Kidney (tissue), 14 donors: ENCODE results near the gene LENG9. TPM values are rescaled to one million over a fixed set of nuclear protein-coding genes. Genes with fewer than 3 reads are reported as not detected.
"Not testable (repeated sequence)": the region's sequence is repeated elsewhere in the genome, so short reads cannot be mapped to it uniquely, and the experiment has no call there.

Experiments used
- DNase-seq, 5 donors: peaks; one replicate each; pipeline ENCODE4 v3.0.0-alpha.2; 2013 to 2020
- FAIRE-seq: peaks from 2 replicates; lab custom pipeline; 2012; peaks lifted over from hg19 to GRCh38; lab: Jason Lieb, UNC
- H3K27ac ChIP-seq, 2 donors: one replicate each; pipeline ENCODE4 v1.7.0; 2013; ENCODE audit warnings: low read depth in 2 of 2, low read length in 2 of 2, inconsistent platforms in 1 of 2
- H3K27me3 ChIP-seq: one replicate; pipeline ENCODE4 v1.7.1; 2013; ENCODE audit warnings: low read length, inconsistent platforms; ENCODE audit not compliant: control insufficient read depth, insufficient read depth
- H3K36me3 ChIP-seq, 3 donors: one replicate each; pipeline versions ENCODE4 v1.7.0 to v1.7.1; 2013; ENCODE audit warnings: low read length in 3 of 3, control low read depth in 1 of 3, inconsistent platforms in 1 of 3; ENCODE audit not compliant: insufficient read depth in 3 of 3, control insufficient read depth in 2 of 3
- H3K4me1 ChIP-seq, 3 donors: one replicate each; pipeline versions ENCODE4 v1.7.0 to v1.7.1; 2013; ENCODE audit warnings: low read length in 3 of 3, inconsistent platforms in 1 of 3, low read depth in 1 of 3; ENCODE audit not compliant: control insufficient read depth in 2 of 3, insufficient read depth in 2 of 3
- H3K4me3 ChIP-seq, 3 donors: one replicate each; pipeline versions ENCODE4 v1.7.0 to v1.8.1; 2013; ENCODE audit warnings: low read length in 3 of 3, control low read depth in 1 of 3, inconsistent platforms in 1 of 3
- H3K9ac ChIP-seq, 3 donors: one replicate each; pipeline versions ENCODE4 v1.7.0 to v1.7.1; 2013; ENCODE audit warnings: low read length in 3 of 3, control low read depth in 1 of 3, inconsistent platforms in 1 of 3
- H3K9me3 ChIP-seq, 3 donors: one replicate each; pipeline versions ENCODE4 v1.7.0 to v1.7.1; 2013; ENCODE audit warnings: low read length in 3 of 3, control low read depth in 1 of 3, inconsistent platforms in 1 of 3; ENCODE audit not compliant: control insufficient read depth in 2 of 3, insufficient read depth in 1 of 3
- intact Hi-C: fragments of 100-400 bp; cut with DNase I; formaldehyde crosslinking; loops from one replicate; pipeline ENCODE4 v1.11.1; 2022
- polyA plus RNA-seq: library from polyadenylated mRNA; stranded (reverse); fragments of 350-450 nt; fragmentation: Illumina TruSeq; extraction: RNeasy Lipid Tissue Mini Kit (QIAGEN cat#74804); gene quantifications from one replicate; pipeline ENCODE4 v1.2.3, GENCODE V29; 2014; ENCODE audit warnings: low read depth, low replicate concordance; ENCODE audit not compliant: insufficient read depth
- total RNA-seq: library from RNA; stranded (reverse); fragmentation: NEBNext Ultra II Directional; extraction: Animal tissue kit (Norgen Biotek cat#: 25700); gene quantifications from one replicate; pipeline ENCODE4 v1.2.1, GENCODE V29; 2021
- TF ChIP-seq, protein P1 (sequence below): IDR thresholded peaks from 3 replicates; pipeline ENCODE4 v1.5.1; 2012; ENCODE audit warnings: mild to moderate bottlenecking, moderate library complexity, borderline replicate concordance; ENCODE audit not compliant: insufficient read depth; ENCODE audit errors: extremely low read depth
- donor health status: control.
- donor health status: control.
- donor health status: control.
- donor health status: control.
- donor health status: control.
- donor health status: DM: yes; HTN: yes; CAD: no.
- donor health status: Normal renal cell carcinoma (clear cell type).

The LENG9 gene
- total and polyA plus RNA-seq, 2 donors from 2014 or later, result 2.0 to 6.8 TPM

DNA sequence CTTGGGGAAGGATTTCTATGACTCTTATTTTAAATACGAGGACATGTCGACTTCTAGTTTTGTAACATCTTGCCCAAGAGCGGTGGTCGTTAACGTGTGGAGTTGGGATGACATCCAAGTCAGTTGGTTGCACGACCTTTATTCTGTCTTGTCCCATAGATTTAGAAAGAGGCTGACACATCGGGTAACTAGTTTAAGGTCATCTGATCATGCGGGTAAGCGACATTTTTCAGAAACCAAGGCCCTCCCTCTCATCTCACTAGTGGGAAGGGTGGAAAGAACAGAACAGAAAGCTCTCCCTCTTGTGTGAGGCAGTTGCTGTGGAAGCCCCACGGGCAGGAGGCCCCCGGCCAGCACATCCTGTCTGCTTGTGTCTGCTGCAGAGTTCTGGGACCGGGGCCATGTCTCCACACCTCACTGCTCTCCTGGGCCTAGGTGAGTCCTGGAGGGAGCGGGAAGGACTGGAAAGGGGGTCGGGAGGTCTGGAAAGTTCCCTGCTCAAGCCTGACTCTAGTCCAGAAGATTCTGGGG, 39.0 kb upstream of the LENG9 start, which contains the start of gene LAIR2:
Gene LAIR2, plus strand, starts transcription at position 314 of the 531 bp plus-strand sequence. Its CDS starts 88 bp downstream, at position 402.
- DNase-seq, result no peak
- Histone ChIP-seq H3K27me3 (no peaks in the 10 kb centered on the region), H3K9ac (no peak within 1 kb of the TSS), H3K4me1 (no peaks in the 10 kb centered on the region), H3K4me3 (no peak within 1 kb of the TSS), H3K27ac (no peak within 1 kb of the TSS), H3K36me3 (no peaks in the 10 kb centered on the region), H3K9me3 (no peaks in the 10 kb centered on the region)
- TF ChIP-seq, protein P1, sequence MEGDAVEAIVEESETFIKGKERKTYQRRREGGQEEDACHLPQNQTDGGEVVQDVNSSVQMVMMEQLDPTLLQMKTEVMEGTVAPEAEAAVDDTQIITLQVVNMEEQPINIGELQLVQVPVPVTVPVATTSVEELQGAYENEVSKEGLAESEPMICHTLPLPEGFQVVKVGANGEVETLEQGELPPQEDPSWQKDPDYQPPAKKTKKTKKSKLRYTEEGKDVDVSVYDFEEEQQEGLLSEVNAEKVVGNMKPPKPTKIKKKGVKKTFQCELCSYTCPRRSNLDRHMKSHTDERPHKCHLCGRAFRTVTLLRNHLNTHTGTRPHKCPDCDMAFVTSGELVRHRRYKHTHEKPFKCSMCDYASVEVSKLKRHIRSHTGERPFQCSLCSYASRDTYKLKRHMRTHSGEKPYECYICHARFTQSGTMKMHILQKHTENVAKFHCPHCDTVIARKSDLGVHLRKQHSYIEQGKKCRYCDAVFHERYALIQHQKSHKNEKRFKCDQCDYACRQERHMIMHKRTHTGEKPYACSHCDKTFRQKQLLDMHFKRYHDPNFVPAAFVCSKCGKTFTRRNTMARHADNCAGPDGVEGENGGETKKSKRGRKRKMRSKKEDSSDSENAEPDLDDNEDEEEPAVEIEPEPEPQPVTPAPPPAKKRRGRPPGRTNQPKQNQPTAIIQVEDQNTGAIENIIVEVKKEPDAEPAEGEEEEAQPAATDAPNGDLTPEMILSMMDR, result no peak
- intact Hi-C loops, result no loop called here
- no peak for FAIRE-seq

DNA sequence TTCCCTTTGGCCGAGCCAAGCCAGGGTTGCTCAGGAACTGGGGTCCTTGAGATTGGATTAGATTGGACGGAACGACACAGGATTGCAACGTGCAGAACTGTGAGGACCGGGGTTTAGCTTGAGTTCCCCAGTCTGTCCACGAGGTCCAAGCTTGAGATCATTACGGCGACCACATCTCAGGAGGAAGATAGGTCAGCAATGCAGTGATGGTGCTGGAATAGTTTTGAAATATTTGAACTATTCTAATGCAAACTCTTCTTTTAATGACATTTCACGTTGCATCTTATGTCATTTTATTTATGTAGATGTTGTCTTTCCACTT, 34.8 kb upstream of the LENG9 start:
- intact Hi-C loops, H3K9me3 ChIP-seq, H3K27ac ChIP-seq, H3K36me3 ChIP-seq, H3K4me1 ChIP-seq, DNase-seq, FAIRE-seq, H3K9ac ChIP-seq, H3K4me3 ChIP-seq, H3K27me3 ChIP-seq: not testable (repeated sequence)

DNA sequence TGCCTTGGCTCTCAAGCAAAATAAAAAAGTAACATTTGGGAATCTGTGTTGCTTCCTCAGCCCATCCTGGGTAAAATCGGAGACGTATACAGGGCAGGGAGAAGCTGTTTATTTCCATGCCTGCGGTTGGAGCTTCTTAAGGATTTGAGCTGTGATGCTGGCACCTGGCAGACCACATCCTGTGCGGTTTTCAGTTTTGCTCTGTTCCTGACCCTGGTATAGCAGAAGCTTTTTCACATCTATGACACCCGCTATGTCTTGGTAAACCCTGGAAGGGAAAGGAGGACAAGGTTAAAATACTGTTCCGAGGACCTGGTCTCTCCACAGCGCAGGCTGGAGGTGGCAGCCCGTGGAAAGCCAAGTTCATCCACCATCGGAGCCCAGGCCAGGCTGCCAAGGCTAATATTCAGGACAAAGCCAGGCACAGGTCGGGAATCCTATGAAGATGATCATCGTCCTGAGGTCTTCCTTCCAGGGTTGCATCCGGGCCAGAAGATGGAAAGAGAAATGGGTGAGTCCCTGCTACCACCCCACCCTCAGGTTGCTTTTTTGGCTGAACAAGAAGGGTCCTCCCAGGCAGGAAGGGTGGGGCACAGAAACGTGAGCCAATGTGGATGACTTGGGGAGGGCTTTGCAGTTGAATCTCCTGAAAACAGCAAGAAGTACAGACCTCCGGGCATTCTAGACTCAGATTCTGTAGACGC, 34.3 kb upstream of the LENG9 start:
- intact Hi-C loops, DNase-seq, H3K9me3 ChIP-seq, H3K4me3 ChIP-seq, H3K9ac ChIP-seq, H3K36me3 ChIP-seq, FAIRE-seq, H3K27me3 ChIP-seq, H3K4me1 ChIP-seq, H3K27ac ChIP-seq: not testable (repeated sequence)

DNA sequence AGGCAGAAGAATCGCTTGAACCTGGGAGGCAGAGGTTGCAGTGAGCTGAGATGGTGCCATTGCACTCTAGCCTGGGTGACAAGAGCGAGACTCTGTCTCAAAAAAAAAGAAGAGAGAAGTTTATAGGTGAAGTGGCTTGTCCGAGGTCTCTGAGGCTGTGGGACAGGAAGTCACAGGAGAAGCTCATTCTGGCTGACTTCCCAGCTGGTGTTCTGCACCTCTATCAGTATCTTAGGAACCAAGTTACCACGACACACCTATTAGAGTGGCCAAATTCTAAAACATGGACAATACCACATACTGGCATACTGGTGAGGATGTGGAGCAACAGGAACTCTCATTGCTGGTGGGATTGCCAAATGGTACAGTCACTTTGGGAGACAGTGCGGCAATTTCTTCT, 31.7 kb upstream of the LENG9 start:
- H3K9me3 ChIP-seq, intact Hi-C loops, FAIRE-seq, DNase-seq, H3K4me1 ChIP-seq, H3K4me3 ChIP-seq, H3K36me3 ChIP-seq, H3K27me3 ChIP-seq, H3K27ac ChIP-seq, H3K9ac ChIP-seq: not testable (repeated sequence)

DNA sequence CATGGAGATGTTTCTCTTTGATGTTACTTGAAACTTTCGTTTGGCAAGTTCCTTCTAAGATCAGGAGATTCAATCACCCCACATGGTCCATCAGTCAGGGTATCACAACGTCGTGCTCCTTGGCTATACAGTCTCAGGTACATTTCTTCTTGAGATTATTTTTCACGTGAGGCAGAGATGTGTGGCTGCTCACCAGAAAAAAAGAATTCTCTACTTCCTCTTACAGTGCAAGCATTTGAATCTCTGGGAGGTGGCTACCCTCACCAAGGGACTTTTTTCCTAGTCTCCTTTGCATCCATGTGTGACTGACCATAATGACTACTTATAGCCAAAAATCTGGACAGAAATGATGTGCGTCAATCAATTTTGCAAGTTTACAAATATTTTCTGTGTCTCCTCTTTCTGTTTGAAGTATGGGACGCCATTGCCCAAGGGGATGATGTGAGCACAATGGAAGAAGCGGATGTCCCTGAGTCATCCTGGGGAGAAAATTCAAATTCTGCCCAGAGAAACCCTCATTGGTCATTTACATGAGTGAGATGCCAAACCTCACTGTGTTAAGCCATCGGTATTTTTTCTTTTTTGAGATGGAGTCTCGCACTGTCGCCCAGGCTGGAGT, 30.5 kb upstream of the LENG9 start:
- H3K4me1 ChIP-seq, result no peaks in the 10 kb centered on the region
- DNase-seq (no peak), FAIRE-seq (no peak)
- no peak overlapping the region for H3K9ac ChIP-seq
- H3K36me3 ChIP-seq, result no peaks in the 10 kb centered on the region
- intact Hi-C loops, result no loop called here
- H3K27ac ChIP-seq, result no peak overlapping the region
- TF ChIP-seq, protein P1, result no peak
- H3K4me3 ChIP-seq, result no peak overlapping the region
- H3K9me3 ChIP-seq, result no peaks in the 10 kb centered on the region
- H3K27me3 ChIP-seq, result no peaks in the 10 kb centered on the region

DNA sequence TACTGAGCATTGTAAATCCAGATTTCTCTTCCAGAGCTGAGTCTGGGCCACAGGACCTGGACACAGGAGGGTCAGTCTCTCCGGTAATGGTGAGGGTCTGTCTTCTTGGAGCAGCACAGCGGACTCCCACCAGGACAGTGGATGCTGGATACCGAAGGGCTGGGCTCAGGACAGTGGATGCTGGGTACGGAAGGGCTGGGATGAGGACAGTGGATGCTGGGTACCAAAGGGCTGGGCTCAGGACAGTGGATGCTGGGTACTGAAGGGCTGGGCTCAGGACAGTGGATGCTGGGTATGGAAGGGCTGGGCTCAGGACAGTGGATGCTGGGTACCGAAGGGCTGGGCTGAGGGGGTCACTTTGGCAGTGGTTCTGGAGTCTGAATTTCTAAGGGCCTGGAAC, 29.5 kb upstream of the LENG9 start:
- DNase-seq, H3K9me3 ChIP-seq, H3K4me3 ChIP-seq, intact Hi-C loops, H3K36me3 ChIP-seq, FAIRE-seq, H3K27me3 ChIP-seq, H3K4me1 ChIP-seq, H3K9ac ChIP-seq, H3K27ac ChIP-seq: not testable (repeated sequence)
